NAMALWA (cell line): Measurements from ENCODE around the gene MYLK2.

Source experiments
- DNase-seq: peaks from one replicate; pipeline ENCODE4 v3.0.0-alpha.2; 2015; ENCODE audit warnings: low spot score

Gene MYLK2

GRCh38 chr20:31871618-31871954, 52.4 kb downstream of the MYLK2 start:
- DNase-seq = no peak

GRCh38 chr20:31872406-31872805, 53.2 kb downstream of the MYLK2 start:
- DNase-seq = no peak

GRCh38 chr20:31875671-31876070, 56.5 kb downstream of the MYLK2 start:
- DNase-seq = no peak

GRCh38 chr20:31877684-31878083, 58.5 kb downstream of the MYLK2 start:
- no peak for DNase-seq

- DNase-seq = peak; percentile 97
Observed at GRCh38 chr20:31879143-31879987, 60.2 kb downstream of the MYLK2 start.

- DNase-seq = no peak
Observed at GRCh38 chr20:31881945-31882344, 62.8 kb downstream of the MYLK2 start.

- no peak for DNase-seq
Observed at GRCh38 chr20:31883829-31884228, 64.7 kb downstream of the MYLK2 start.
